GM23248 (cell line): ENCODE measurements around the gene KRT12. TPM values are rescaled to one million over a fixed set of nuclear protein-coding genes. Genes with fewer than 3 reads are reported as not detected.

ENCODE experiments used
- DNase-seq: peaks from one replicate; pipeline ENCODE4 v3.0.0-alpha.2; 2015
- H2AFZ ChIP-seq: fragments of 200-600 bp; sonication (generic); 2 replicates; pipeline ENCODE4 v1.6.1; 2016; ENCODE audit warnings: antibody characterized with exemption
- H3F3A ChIP-seq: fragments of 200-600 bp; sonication (generic); 2 replicates; pipeline ENCODE4 v1.6.1; 2016; ENCODE audit warnings: mild to moderate bottlenecking, antibody characterized with exemption, mixed run types; ENCODE audit not compliant: insufficient read depth
- H3K27ac ChIP-seq: fragments of 200-600 bp; sonication (generic); 2 replicates; pipeline ENCODE4 v1.5.1; 2016; ENCODE audit warnings: mild to moderate bottlenecking
- H3K27me3 ChIP-seq: fragments of 200-600 bp; sonication (generic); replicated peaks from 2 replicates; pipeline ENCODE4 v1.6.1; 2016; ENCODE audit warnings: mild to moderate bottlenecking; ENCODE audit not compliant: insufficient read depth
- H3K36me3 ChIP-seq: fragments of 200-600 bp; sonication (generic); 2 replicates; pipeline ENCODE4 v1.6.1; 2016; ENCODE audit warnings: low read depth, mild to moderate bottlenecking
- H3K4me1 ChIP-seq: fragments of 200-600 bp; sonication (generic); 2 replicates; pipeline ENCODE4 v1.6.1; 2016; ENCODE audit warnings: mild to moderate bottlenecking; ENCODE audit not compliant: insufficient read depth
- H3K4me2 ChIP-seq: fragments of 200-600 bp; sonication (generic); one replicate; pipeline ENCODE4 v1.6.1; 2016; ENCODE audit warnings: mild to moderate bottlenecking; ENCODE audit not compliant: unreplicated experiment
- H3K4me3 ChIP-seq: fragments of 200-600 bp; sonication (generic); 2 replicates; pipeline ENCODE4 v1.5.1; 2016; ENCODE audit warnings: mild to moderate bottlenecking
- H3K79me2 ChIP-seq: fragments of 200-600 bp; sonication (generic); 2 replicates; pipeline ENCODE4 v1.6.1; 2016; ENCODE audit warnings: mild to moderate bottlenecking; ENCODE audit not compliant: insufficient read depth
- H3K9ac ChIP-seq: fragments of 200-600 bp; sonication (generic); 2 replicates; pipeline ENCODE4 v1.6.1; 2016; ENCODE audit warnings: mild to moderate bottlenecking
- H3K9me2 ChIP-seq: fragments of 200-600 bp; sonication (generic); 2 replicates; pipeline ENCODE4 v1.6.1; 2016; ENCODE audit warnings: mixed run types, mild to moderate bottlenecking, moderate library complexity; ENCODE audit not compliant: insufficient read depth
- H3K9me3 ChIP-seq: fragments of 200-600 bp; sonication (generic); one replicate; pipeline ENCODE4 v1.6.1; 2017; ENCODE audit warnings: low read depth
- H4K20me1 ChIP-seq: fragments of 200-600 bp; sonication (generic); 2 replicates; pipeline ENCODE4 v1.6.0; 2016; ENCODE audit not compliant: insufficient read depth
- EZH2 ChIP-seq: fragments of 200-600 bp; sonication (generic); IDR thresholded peaks from 2 replicates; pipeline ENCODE4 v1.6.1; 2018; ENCODE audit warnings: antibody characterized with exemption, mild to moderate bottlenecking; ENCODE audit not compliant: insufficient read depth, poor library complexity, severe bottlenecking
- EZH2phosphoT487 ChIP-seq: fragments of 200-600 bp; sonication (generic); IDR thresholded peaks from 2 replicates; pipeline ENCODE4 v1.6.1; 2018; ENCODE audit warnings: antibody characterized with exemption, moderate library complexity, mild to moderate bottlenecking, low read depth; ENCODE audit not compliant: insufficient read depth
- WGBS, 2 experiments: methylation state at CpG; one replicate each; pipeline ENCODE4 v1.1.6; 2015 to 2017; ENCODE audit warnings: low lambda C conversion rate in 2 of 2, low coverage in 1 of 2; ENCODE audit errors: missing lambda C conversion rate in 2 of 2; 5-methylcytosine and 5-hydroxymethylcytosine counted together
- in situ Hi-C: fragments of 300-500 bp; cut with MboI; formaldehyde crosslinking; loops from 2 replicates; pipeline ENCODE4 v1.15.0; 2020
- polyA plus RNA-seq: library from polyadenylated mRNA; unstranded; fragments of >200 nt; fragmentation: Nextera tagmentation; extraction: Ambion mirVana; gene quantifications from 2 replicates; pipeline ENCODE4 v1.2.1, GENCODE V29; 2016
- total RNA-seq: library from RNA; depleted of rRNA; stranded (reverse); fragments of >200 nt; shearing (Covaris generic); gene quantifications from 2 replicates; pipeline ENCODE4 v1.2.3, GENCODE V29; 2014

Gene KRT12
- total and polyA plus RNA-seq, 2 experiments from 2014 or later: not detected

DNA sequence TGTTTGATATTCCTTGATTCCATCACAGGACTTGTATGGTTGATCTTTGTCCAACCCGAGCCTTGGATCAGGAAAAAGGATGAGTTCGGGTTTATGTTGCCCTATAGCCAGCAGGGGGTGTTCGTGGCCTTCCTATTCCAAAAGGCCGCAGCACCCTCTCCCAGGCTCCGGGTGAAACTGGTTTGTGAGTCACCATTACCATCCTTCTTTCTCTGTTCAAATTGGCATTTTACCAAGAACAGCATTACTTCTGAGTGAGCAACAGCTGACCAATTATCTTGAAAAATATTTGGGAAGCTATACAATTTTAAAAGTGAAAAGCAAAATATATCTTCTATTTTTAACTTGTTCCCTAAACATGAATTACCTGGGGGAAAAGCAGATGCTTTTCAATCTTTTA, 42.3 kb upstream of the KRT12 start:
- in situ Hi-C loops: loop anchor here (10.0 kb wide), 2 partner anchors 95 to 415 kb away; no protein-coding TSS in a partner anchor
- Histone ChIP-seq H3K4me3 (no peak overlapping the region), H3K9me2 (no peaks in the 10 kb centered on the region), H3K27ac (peak overlapping the region; percentile 90), H3K36me3 (no peaks in the 10 kb centered on the region), H3K79me2 (no peaks in the 10 kb centered on the region), H3K27me3 (no peaks in the 10 kb centered on the region), H3K4me2 (peak overlapping the region; percentile 64), H3F3A (peaks cover 41% of the 10 kb centered on the region), H4K20me1 (no peaks in the 10 kb centered on the region), H3K9me3 (no peaks in the 10 kb centered on the region), H3K4me1 (peaks cover 37% of the 10 kb centered on the region), H2AFZ (peak overlapping the region; percentile 39; the same call in 1 of the 2 replicates), H3K9ac (peak overlapping the region; percentile 70)
- DNase-seq: peak; percentile 98
- no peak for TF ChIP-seq EZH2
- no peak for TF ChIP-seq EZH2phosphoT487
- WGBS, 2 experiments: 1 to 2% methylated on average over 5 of the region's 5 CpGs

GRCh38 chr17:40906613-40907012, 39.6 kb upstream of the KRT12 start:
- H3K9ac ChIP-seq: no peak overlapping the region
- H3K27ac ChIP-seq: no peak overlapping the region
- H3K79me2 ChIP-seq: no peaks in the 10 kb centered on the region
- H3K4me1 ChIP-seq: peaks cover 56% of the 10 kb centered on the region
- H3K4me3 ChIP-seq: no peak overlapping the region
- WGBS, 2 experiments: 93 to 98% methylated on average over 4 of the region's 4 CpGs
- no peaks in the 10 kb centered on the region for H3K27me3 ChIP-seq
- H3K9me3 ChIP-seq: no peaks in the 10 kb centered on the region
- in situ Hi-C loops: loop anchor here (10.0 kb wide), 2 partner anchors 92 to 418 kb away; no protein-coding TSS in a partner anchor
- peaks cover 46% of the 10 kb centered on the region for H3F3A ChIP-seq
- H3K36me3 ChIP-seq: no peaks in the 10 kb centered on the region
- no peaks in the 10 kb centered on the region for H3K9me2 ChIP-seq
- no peak for DNase-seq
- no peak overlapping the region for H2AFZ ChIP-seq
- TF ChIP-seq EZH2phosphoT487 (no peak), EZH2 (no peak)
- H3K4me2 ChIP-seq: no peak overlapping the region
- H4K20me1 ChIP-seq: no peaks in the 10 kb centered on the region

- Histone ChIP-seq H3K79me2 (no peaks in the 10 kb centered on the region), H3K4me1 (peaks cover 46% of the 10 kb centered on the region), H3F3A (peaks cover 34% of the 10 kb centered on the region), H3K36me3 (no peaks in the 10 kb centered on the region), H4K20me1 (no peaks in the 10 kb centered on the region), H3K4me3 (no peak overlapping the region), H3K4me2 (no peak overlapping the region), H3K9me2 (no peaks in the 10 kb centered on the region), H3K9me3 (no peaks in the 10 kb centered on the region), H3K27me3 (no peaks in the 10 kb centered on the region), H3K9ac (no peak overlapping the region), H3K27ac (no peak overlapping the region), H2AFZ (no peak overlapping the region)
- no peak for TF ChIP-seq EZH2phosphoT487
- no peak for TF ChIP-seq EZH2
- DNase-seq: no peak
- in situ Hi-C loops: loop anchor here (10.0 kb wide), 2 partner anchors 91 to 419 kb away; no protein-coding TSS in a partner anchor
- 79 to 83% methylated on average over 5 of the region's 5 CpGs for WGBS, 2 experiments
Observed at GRCh38 chr17:40905370-40905769, 38.3 kb upstream of the KRT12 start.

GRCh38 chr17:40903129-40903847, 36.3 kb upstream of the KRT12 start:
- no peaks in the 10 kb centered on the region for H3K9me3 ChIP-seq
- peaks cover 27% of the 10 kb centered on the region for H3K4me1 ChIP-seq
- peak; percentile 78 for DNase-seq
- H3K4me2 ChIP-seq: peak overlapping the region; percentile 53
- H4K20me1 ChIP-seq: no peaks in the 10 kb centered on the region
- H3K9ac ChIP-seq: peak overlapping the region; percentile 49
- H3F3A ChIP-seq: peaks cover 21% of the 10 kb centered on the region
- no peaks in the 10 kb centered on the region for H3K27me3 ChIP-seq
- no peaks in the 10 kb centered on the region for H3K36me3 ChIP-seq
- WGBS, 2 experiments: 17 to 20% methylated on average over 12 of the region's 12 CpGs
- H3K9me2 ChIP-seq: no peaks in the 10 kb centered on the region
- no peaks in the 10 kb centered on the region for H3K79me2 ChIP-seq
- TF ChIP-seq EZH2phosphoT487 (no peak), EZH2 (no peak)
- in situ Hi-C loops: loop anchor here (10.0 kb wide), 2 partner anchors 88 to 422 kb away; no protein-coding TSS in a partner anchor
- H3K4me3 ChIP-seq: peak overlapping the region; percentile 33; the same call in 1 of the 2 replicates
- peak overlapping the region; percentile 80 for H3K27ac ChIP-seq
- peak overlapping the region; percentile 15; the same call in 1 of the 2 replicates for H2AFZ ChIP-seq
